Stimulated activated memory B cell treated with anti-CD40 and anti-IgM and Interleukin-4, amounts not matched to agents 10 μg/mL and 1 μg/mL and 100 μg/mL, for 72 hours (primary cell): ENCODE results near the gene SLC25A4.
"Not testable (repeated sequence)": the region's sequence is repeated elsewhere in the genome, so short reads cannot be mapped to it uniquely, and the experiment has no call there.

ENCODE experiments used
- ATAC-seq: fragments of 150-1000 bp; cut with Tn5 transposase; 2 replicates; pipeline ENCODE4 v1.10.0; 2021
- H3K27ac Mint-ChIP-seq: one replicate; pipeline ENCODE4 v1.8.0; 2022; ENCODE audit warnings: mild to moderate bottlenecking, mixed read lengths
- H3K27me3 Mint-ChIP-seq: one replicate; pipeline ENCODE4 v1.8.0; 2022; ENCODE audit warnings: mixed read lengths
- H3K36me3 Mint-ChIP-seq: one replicate; pipeline ENCODE4 v1.8.0; 2022; ENCODE audit warnings: mixed read lengths
- H3K4me1 Mint-ChIP-seq: one replicate; pipeline ENCODE4 v1.8.0; 2022; ENCODE audit warnings: mixed read lengths
- H3K4me3 Mint-ChIP-seq: one replicate; pipeline ENCODE4 v1.8.0; 2022; ENCODE audit warnings: mild to moderate bottlenecking, moderate library complexity, mixed read lengths
- H3K9me3 Mint-ChIP-seq: one replicate; pipeline ENCODE4 v1.8.0; 2022; ENCODE audit warnings: mixed read lengths

SLC25A4 gene

GRCh38 chr4:185112104-185112503, 31.0 kb upstream of the SLC25A4 start:
- Mint-ChIP-seq H3K9me3 (no peaks in the 10 kb centered on the region), H3K4me3 (no peak overlapping the region), H3K36me3 (no peaks in the 10 kb centered on the region), H3K27me3 (peaks cover 28% of the 10 kb centered on the region), H3K4me1 (no peaks in the 10 kb centered on the region), H3K27ac (no peak overlapping the region)
- ATAC-seq: peak; percentile 44

DNA sequence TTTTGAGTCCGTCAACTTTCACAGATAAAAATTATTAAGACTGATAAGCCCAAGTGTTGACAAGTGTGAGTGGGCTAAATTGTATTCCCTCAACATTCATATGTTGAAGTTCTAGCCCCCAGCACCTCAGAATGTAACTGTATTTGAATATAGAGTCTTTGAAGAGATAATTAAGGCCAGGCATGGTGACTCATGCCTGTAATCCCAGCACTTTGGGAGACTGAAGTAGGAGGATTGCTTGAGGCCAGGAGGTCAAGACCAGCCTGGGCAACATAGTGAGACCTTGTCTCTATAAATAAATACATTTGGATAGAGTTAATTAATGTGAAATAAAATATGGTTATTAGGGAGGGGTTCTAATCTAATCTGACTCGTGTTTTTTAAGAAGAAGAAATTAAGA, 29.7 kb upstream of the SLC25A4 start:
- Mint-ChIP-seq H3K9me3 (no peaks in the 10 kb centered on the region), H3K4me3 (no peak overlapping the region), H3K36me3 (no peaks in the 10 kb centered on the region), H3K4me1 (no peaks in the 10 kb centered on the region), H3K27ac (no peak overlapping the region), H3K27me3 (peaks cover 31% of the 10 kb centered on the region)
- ATAC-seq: no peak

DNA sequence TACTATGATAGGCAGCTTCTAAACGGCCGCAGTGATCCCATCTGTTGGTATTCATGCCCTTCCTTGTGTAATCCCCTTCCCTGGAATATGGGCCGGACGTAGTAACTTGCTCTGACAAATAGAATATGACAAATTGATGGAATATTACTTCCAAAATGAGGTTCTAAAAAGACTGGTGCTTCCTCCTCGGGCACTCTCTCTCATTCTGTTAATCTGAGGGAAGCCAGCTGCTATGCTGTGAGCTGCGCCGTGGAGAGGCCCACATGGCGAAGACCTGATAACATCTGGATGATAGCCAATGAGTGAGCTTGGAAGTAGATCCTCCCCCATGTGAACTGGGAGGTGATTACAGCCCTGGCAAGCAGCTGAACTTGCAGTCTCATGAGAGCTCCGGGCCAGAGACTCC, 27.2 kb upstream of the SLC25A4 start:
- Mint-ChIP-seq H3K9me3 (no peaks in the 10 kb centered on the region), H3K27ac (no peak overlapping the region), H3K4me1 (no peaks in the 10 kb centered on the region), H3K27me3 (peaks cover 27% of the 10 kb centered on the region), H3K36me3 (no peaks in the 10 kb centered on the region), H3K4me3 (no peak overlapping the region)
- no peak for ATAC-seq

- no peaks in the 10 kb centered on the region for H3K36me3 Mint-ChIP-seq
- H3K4me1 Mint-ChIP-seq: peaks cover 4% of the 10 kb centered on the region
- peaks cover 37% of the 10 kb centered on the region for H3K27me3 Mint-ChIP-seq
- no peaks in the 10 kb centered on the region for H3K9me3 Mint-ChIP-seq
- no peak overlapping the region for H3K4me3 Mint-ChIP-seq
- no peak for ATAC-seq
- no peak overlapping the region for H3K27ac Mint-ChIP-seq
Observed at GRCh38 chr4:185117300-185117934, 25.6 kb upstream of the SLC25A4 start.

DNA sequence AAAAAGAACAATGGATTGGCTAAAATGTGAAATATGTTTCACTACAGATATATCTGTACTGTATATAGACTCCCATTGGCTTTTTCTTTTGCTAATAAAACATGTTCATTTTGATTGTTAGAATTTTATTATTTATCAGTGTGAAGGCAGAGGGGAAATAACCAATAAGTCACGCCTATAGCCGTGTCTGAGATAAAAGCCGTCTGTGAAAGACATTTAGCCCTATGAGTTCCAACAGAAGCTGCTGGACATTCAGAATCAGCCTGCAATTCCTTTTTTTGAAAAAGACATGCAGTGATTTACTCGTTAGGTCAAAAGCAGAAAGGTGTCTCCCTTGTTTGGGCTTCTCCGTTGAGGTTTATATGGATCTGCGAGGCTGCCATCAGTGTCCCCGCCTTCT, 24.2 kb upstream of the SLC25A4 start:
- Mint-ChIP-seq H3K9me3 (no peaks in the 10 kb centered on the region), H3K4me1 (peaks cover 16% of the 10 kb centered on the region), H3K36me3 (no peaks in the 10 kb centered on the region), H3K27ac (no peak overlapping the region), H3K27me3 (peaks cover 32% of the 10 kb centered on the region), H3K4me3 (no peak overlapping the region)
- no peak for ATAC-seq

GRCh38 chr4:185119467-185119866, 23.6 kb upstream of the SLC25A4 start:
- H3K27ac Mint-ChIP-seq, H3K36me3 Mint-ChIP-seq, H3K4me3 Mint-ChIP-seq, H3K9me3 Mint-ChIP-seq, ATAC-seq: not testable (repeated sequence)
- Mint-ChIP-seq H3K27me3 (peaks cover 27% of the 10 kb centered on the region), H3K4me1 (peaks cover 16% of the 10 kb centered on the region)

DNA sequence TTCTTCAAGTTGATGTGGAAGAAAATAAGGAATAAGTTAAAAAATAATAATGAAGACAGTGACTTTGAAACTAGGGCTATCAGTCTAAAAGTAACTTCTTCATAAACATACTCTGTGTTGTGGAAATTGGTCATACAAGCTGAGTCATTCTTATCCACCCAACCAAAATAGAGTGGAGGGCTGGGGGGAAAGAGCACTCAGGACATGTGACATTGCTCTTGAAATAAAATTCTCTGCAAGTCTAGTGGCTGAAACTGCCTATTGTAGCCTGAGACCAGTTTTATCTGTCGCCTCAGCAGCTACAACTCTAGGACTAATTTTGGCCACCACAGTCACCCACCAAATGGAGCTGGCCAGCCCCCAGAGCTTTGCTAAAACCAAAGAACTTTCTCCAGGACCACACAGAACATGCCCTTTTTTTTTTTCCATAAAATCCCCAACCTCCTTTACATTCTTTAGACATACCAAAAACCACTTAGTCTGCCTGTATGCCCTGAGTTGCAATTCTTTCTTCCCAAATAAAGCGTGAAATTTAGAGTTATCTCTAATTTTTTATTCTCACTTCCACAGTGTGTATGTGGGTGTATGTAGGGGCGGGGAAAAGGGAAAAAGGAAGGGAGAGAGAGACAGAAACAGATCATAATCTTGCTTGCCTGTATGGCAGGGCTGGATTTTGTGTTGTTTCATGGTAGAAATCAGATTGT, 23.0 kb upstream of the SLC25A4 start:
- no peaks in the 10 kb centered on the region for H3K36me3 Mint-ChIP-seq
- H3K4me3 Mint-ChIP-seq: no peak overlapping the region
- no peak overlapping the region for H3K27ac Mint-ChIP-seq
- H3K27me3 Mint-ChIP-seq: peaks cover 27% of the 10 kb centered on the region
- H3K4me1 Mint-ChIP-seq: peaks cover 16% of the 10 kb centered on the region
- no peak for ATAC-seq
- H3K9me3 Mint-ChIP-seq: no peaks in the 10 kb centered on the region

- H3K4me1 Mint-ChIP-seq: peaks cover 16% of the 10 kb centered on the region
- H3K36me3 Mint-ChIP-seq: no peaks in the 10 kb centered on the region
- no peak overlapping the region for H3K4me3 Mint-ChIP-seq
- peaks cover 27% of the 10 kb centered on the region for H3K27me3 Mint-ChIP-seq
- H3K27ac Mint-ChIP-seq: no peak overlapping the region
- no peak for ATAC-seq
- no peaks in the 10 kb centered on the region for H3K9me3 Mint-ChIP-seq
Observed at GRCh38 chr4:185120631-185120946, 22.5 kb upstream of the SLC25A4 start.

- ATAC-seq: no peak
- Mint-ChIP-seq H3K9me3 (no peaks in the 10 kb centered on the region), H3K27ac (no peak overlapping the region), H3K27me3 (peaks cover 21% of the 10 kb centered on the region), H3K4me3 (no peak overlapping the region), H3K4me1 (peaks cover 16% of the 10 kb centered on the region), H3K36me3 (no peaks in the 10 kb centered on the region)
Observed at GRCh38 chr4:185122681-185123345, 20.3 kb upstream of the SLC25A4 start.

GRCh38 chr4:185124006-185124405, 19.1 kb upstream of the SLC25A4 start:
- Mint-ChIP-seq H3K27me3 (peaks cover 25% of the 10 kb centered on the region), H3K27ac (no peak overlapping the region), H3K4me3 (no peak overlapping the region), H3K36me3 (no peaks in the 10 kb centered on the region), H3K9me3 (no peaks in the 10 kb centered on the region), H3K4me1 (peaks cover 16% of the 10 kb centered on the region)
- no peak for ATAC-seq

GRCh38 chr4:185127021-185127925, 15.8 kb upstream of the SLC25A4 start:
- Mint-ChIP-seq H3K36me3 (no peaks in the 10 kb centered on the region), H3K27me3 (peaks cover 25% of the 10 kb centered on the region), H3K4me3 (peak overlapping the region; percentile 71), H3K9me3 (no peaks in the 10 kb centered on the region), H3K4me1 (peaks cover 14% of the 10 kb centered on the region), H3K27ac (no peak overlapping the region)
- no peak for ATAC-seq

- Mint-ChIP-seq H3K27ac (no peak overlapping the region), H3K4me1 (peaks cover 1% of the 10 kb centered on the region), H3K27me3 (peaks cover 25% of the 10 kb centered on the region), H3K4me3 (peak overlapping the region; percentile 71), H3K36me3 (no peaks in the 10 kb centered on the region), H3K9me3 (no peaks in the 10 kb centered on the region)
- ATAC-seq: peak; percentile 68
Observed at GRCh38 chr4:185128272-185129119, 14.6 kb upstream of the SLC25A4 start.

- Mint-ChIP-seq H3K4me3 (no peak overlapping the region), H3K36me3 (no peaks in the 10 kb centered on the region), H3K27me3 (peaks cover 29% of the 10 kb centered on the region), H3K27ac (no peak overlapping the region), H3K9me3 (no peaks in the 10 kb centered on the region), H3K4me1 (no peaks in the 10 kb centered on the region)
- ATAC-seq: peak; percentile 57
Observed at GRCh38 chr4:185134307-185134869, 8.7 kb upstream of the SLC25A4 start.

DNA sequence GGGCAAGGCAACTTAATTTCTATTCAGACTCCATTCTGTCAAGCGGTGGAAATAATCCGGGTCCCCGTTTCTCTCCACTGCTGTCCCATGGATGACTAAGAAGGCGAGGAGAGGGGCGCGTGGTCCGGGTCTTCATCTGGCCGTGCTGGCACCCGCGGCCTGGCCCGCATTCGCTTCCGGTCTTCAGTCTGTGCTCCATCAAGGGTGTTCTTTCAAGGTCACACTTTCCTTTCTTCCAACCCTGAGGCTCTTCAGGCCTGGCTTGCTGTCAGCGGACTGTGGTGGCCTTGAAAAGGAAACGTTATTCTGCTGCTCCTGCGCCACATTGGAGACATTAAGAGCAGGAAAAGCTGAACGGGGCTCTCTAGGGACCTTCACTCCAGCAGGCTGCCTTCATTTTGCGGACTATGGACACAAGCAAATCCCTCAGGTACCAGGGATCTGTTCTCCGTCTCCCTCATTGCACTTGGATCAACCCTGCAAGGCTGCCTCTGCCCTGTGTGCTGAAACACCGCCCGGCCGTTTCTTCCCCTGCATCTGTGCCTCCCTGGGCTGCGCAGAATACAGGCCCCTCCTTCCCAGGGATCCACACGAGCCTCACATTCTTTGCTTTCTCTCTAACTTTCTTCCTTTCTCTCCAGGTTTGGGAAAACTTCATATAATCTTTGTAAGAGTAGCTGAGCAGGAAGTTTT, 5.7 kb upstream of the SLC25A4 start:
- no peaks in the 10 kb centered on the region for H3K9me3 Mint-ChIP-seq
- no peak overlapping the region for H3K27ac Mint-ChIP-seq
- peaks cover 12% of the 10 kb centered on the region for H3K27me3 Mint-ChIP-seq
- no peak for ATAC-seq
- H3K36me3 Mint-ChIP-seq: no peaks in the 10 kb centered on the region
- peaks cover 2% of the 10 kb centered on the region for H3K4me1 Mint-ChIP-seq
- H3K4me3 Mint-ChIP-seq: no peak overlapping the region
